GM21528 (cell line): ENCODE measurements around the gene ARL6IP5.
A peak's percentile ranks its signal among the peaks of the same experiment; 100 is the strongest.

ENCODE experiments used
- ATAC-seq: cut with Tn5 transposase; IDR thresholded peaks from one replicate; pipeline ENCODE4 v1.9.1; 2021; ENCODE audit warnings: mild to moderate bottlenecking, moderate library complexity; ENCODE audit not compliant: unreplicated experiment, low FRiP score

The ARL6IP5 gene

GRCh38 chr3:69085833-69086722 is 1.3 kb downstream of the ARL6IP5 start:
- no peak for ATAC-seq

- no peak for ATAC-seq
Observed at GRCh38 chr3:69087030-69087791, 2.5 kb downstream of the ARL6IP5 start.

GRCh38 chr3:69088063-69088462 is 3.3 kb downstream of the ARL6IP5 start:
- peak; percentile 15 for ATAC-seq

- no peak for ATAC-seq
Observed at GRCh38 chr3:69090021-69090420, 5.3 kb downstream of the ARL6IP5 start.

GRCh38 chr3:69091389-69092029 is 6.8 kb downstream of the ARL6IP5 start:
- ATAC-seq, result peak; percentile 1

GRCh38 chr3:69092030-69092516 is 7.3 kb downstream of the ARL6IP5 start:
- peak; percentile 75 for ATAC-seq

- ATAC-seq, result no peak
Observed at GRCh38 chr3:69094467-69095205, 9.9 kb downstream of the ARL6IP5 start.

- no peak for ATAC-seq
Observed at GRCh38 chr3:69095636-69096035, 10.9 kb downstream of the ARL6IP5 start.

- no peak for ATAC-seq
Observed at GRCh38 chr3:69096299-69096698, 11.6 kb downstream of the ARL6IP5 start.

GRCh38 chr3:69097407-69098086 is 12.8 kb downstream of the ARL6IP5 start:
- ATAC-seq, result no peak

GRCh38 chr3:69099576-69099975 is 14.8 kb downstream of the ARL6IP5 start:
- ATAC-seq, result no peak

GRCh38 chr3:69102384-69102783 is 17.6 kb downstream of the ARL6IP5 start:
- ATAC-seq, result no peak

GRCh38 chr3:69103123-69103522 is 18.4 kb downstream of the ARL6IP5 start:
- ATAC-seq, result no peak

GRCh38 chr3:69104586-69104985 is 19.8 kb downstream of the ARL6IP5 start:
- ATAC-seq, result no peak

- ATAC-seq, result no peak
Observed at GRCh38 chr3:69105320-69105719, 20.6 kb downstream of the ARL6IP5 start.

GRCh38 chr3:69107841-69108240 is 23.1 kb downstream of the ARL6IP5 start:
- no peak for ATAC-seq

- ATAC-seq, result no peak
Observed at GRCh38 chr3:69108811-69109210, 24.1 kb downstream of the ARL6IP5 start.

- no peak for ATAC-seq
Observed at GRCh38 chr3:69110941-69111546, 26.3 kb downstream of the ARL6IP5 start.

- no peak for ATAC-seq
Observed at GRCh38 chr3:69113536-69113935, 28.8 kb downstream of the ARL6IP5 start.
